Activated CD8-positive, alpha-beta T cell treated with anti-CD3 and anti-CD28 coated beads for 36 hours (primary cell): Measurements from ENCODE around the gene PDE1C. TPM values are rescaled to one million over a fixed set of nuclear protein-coding genes. Genes with fewer than 3 reads are reported as not detected.

ENCODE experiments used
- ATAC-seq: fragments of 200-7000 bp; cut with Tn5 transposase; one replicate; pipeline ENCODE4 v1.10.0; 2021; ENCODE audit warnings: mild to moderate bottlenecking, moderate library complexity
- CTCF ChIA-PET: fragments of 350-600 bp; sonication (Branson Sonifier 250); formaldehyde crosslinking; loops from one replicate; lab custom pipeline; 2021; ENCODE audit warnings: antibody characterized with exemption; lab: Charles Lee
- POLR2A ChIA-PET: fragments of 350-600 bp; sonication (Branson Sonifier 250); formaldehyde crosslinking; loops from one replicate; lab custom pipeline; 2021; ENCODE audit warnings: antibody characterized with exemption; lab: Charles Lee
- DNase-seq: peaks from one replicate; pipeline ENCODE4 v3.0.0-alpha.2; 2020
- H3K27ac Mint-ChIP-seq: one replicate; pipeline ENCODE4 v1.8.0; 2021; ENCODE audit warnings: mild to moderate bottlenecking, mixed read lengths
- H3K27me3 Mint-ChIP-seq: one replicate; pipeline ENCODE4 v1.8.0; 2021; ENCODE audit warnings: mixed read lengths
- H3K36me3 Mint-ChIP-seq: one replicate; pipeline ENCODE4 v1.8.0; 2021; ENCODE audit warnings: low read depth, mixed read lengths
- H3K4me1 Mint-ChIP-seq: one replicate; pipeline ENCODE4 v1.8.0; 2021; ENCODE audit warnings: low read depth, mixed read lengths
- H3K4me3 Mint-ChIP-seq: one replicate; pipeline ENCODE4 v1.8.0; 2021; ENCODE audit warnings: mild to moderate bottlenecking, moderate library complexity, mixed read lengths
- H3K9me3 Mint-ChIP-seq: one replicate; pipeline ENCODE4 v1.8.0; 2021; ENCODE audit warnings: mixed read lengths
- CTCF ChIP-seq: fragments of 200-600 bp; IDR thresholded peaks from one replicate; pipeline ENCODE4 v1.8.0; 2022; ENCODE audit warnings: antibody characterized with exemption, mild to moderate bottlenecking
- intact Hi-C: fragments of 100-400 bp; cut with micrococcal nuclease; formaldehyde crosslinking; loops from one replicate; pipeline ENCODE4 v1.10.0; 2022
- total RNA-seq, 2 experiments: library from RNA; stranded (reverse); gene quantifications; one replicate each; pipeline ENCODE4 v1.2.3, GENCODE V29; 2021

The PDE1C gene
- total RNA-seq, 2 experiments from 2014 or later: not detected

- no peak for DNase-seq
- H3K27me3 Mint-ChIP-seq: no peaks in the 10 kb centered on the region
- ATAC-seq: no peak
- H3K36me3 Mint-ChIP-seq: no peaks in the 10 kb centered on the region
- no peaks in the 10 kb centered on the region for H3K9me3 Mint-ChIP-seq
- intact Hi-C loops: no loop called here
- H3K27ac Mint-ChIP-seq: no peak overlapping the region
- H3K4me3 Mint-ChIP-seq: no peak overlapping the region
- no peak for TF ChIP-seq CTCF
- CTCF ChIA-PET: no interaction called here
- POLR2A ChIA-PET: no interaction called here
- no peaks in the 10 kb centered on the region for H3K4me1 Mint-ChIP-seq
Observed at GRCh38 chr7:31786326-31786725, 283.9 kb downstream of the PDE1C start.

GRCh38 chr7:31785101-31785500 is 285.1 kb downstream of the PDE1C start:
- no peaks in the 10 kb centered on the region for H3K27me3 Mint-ChIP-seq
- ATAC-seq (no peak), DNase-seq (no peak)
- no peaks in the 10 kb centered on the region for H3K4me1 Mint-ChIP-seq
- TF ChIP-seq CTCF: no peak
- ChIA-PET POLR2A (no interaction called here), CTCF (interaction anchor here (0.7 kb wide), 1 partner anchor 423 kb away, joined by 3 read pairs; no protein-coding TSS in a partner anchor)
- intact Hi-C loops: no loop called here
- H3K4me3 Mint-ChIP-seq: no peak overlapping the region
- H3K27ac Mint-ChIP-seq: no peak overlapping the region
- H3K9me3 Mint-ChIP-seq: no peaks in the 10 kb centered on the region
- H3K36me3 Mint-ChIP-seq: no peaks in the 10 kb centered on the region

GRCh38 chr7:31783221-31783620 is 287.0 kb downstream of the PDE1C start:
- Mint-ChIP-seq H3K27ac (no peak overlapping the region), H3K9me3 (no peaks in the 10 kb centered on the region), H3K4me3 (no peak overlapping the region), H3K27me3 (no peaks in the 10 kb centered on the region), H3K4me1 (no peaks in the 10 kb centered on the region), H3K36me3 (no peaks in the 10 kb centered on the region)
- CTCF ChIA-PET: interaction anchor here (1.0 to 1.1 kb wide), 2 partner anchors 12 to 22 kb away, joined by 3 read pairs; no protein-coding TSS in a partner anchor
- ATAC-seq (no peak), DNase-seq (no peak)
- POLR2A ChIA-PET: no interaction called here
- intact Hi-C loops: no loop called here
- TF ChIP-seq CTCF: no peak

GRCh38 chr7:31782411-31782991 is 287.7 kb downstream of the PDE1C start:
- ChIA-PET CTCF (interaction anchor here (1.0 kb wide), 1 partner anchor 13 kb away, joined by 3 read pairs; no protein-coding TSS in a partner anchor), POLR2A (no interaction called here)
- Mint-ChIP-seq H3K36me3 (no peaks in the 10 kb centered on the region), H3K4me3 (no peak overlapping the region), H3K27me3 (no peaks in the 10 kb centered on the region), H3K27ac (no peak overlapping the region), H3K4me1 (no peaks in the 10 kb centered on the region), H3K9me3 (no peaks in the 10 kb centered on the region)
- intact Hi-C loops: no loop called here
- ATAC-seq (peak; percentile 47), DNase-seq (peak; percentile 2)
- TF ChIP-seq CTCF: peak; percentile 68

- Mint-ChIP-seq H3K27ac (no peak overlapping the region), H3K36me3 (no peaks in the 10 kb centered on the region), H3K27me3 (no peaks in the 10 kb centered on the region), H3K4me3 (no peak overlapping the region), H3K4me1 (no peaks in the 10 kb centered on the region), H3K9me3 (no peaks in the 10 kb centered on the region)
- ATAC-seq (no peak), DNase-seq (no peak)
- ChIA-PET POLR2A (no interaction called here), CTCF (no interaction called here)
- no peak for TF ChIP-seq CTCF
- intact Hi-C loops: no loop called here
Observed at GRCh38 chr7:31778296-31778695, 291.9 kb downstream of the PDE1C start.
